Activated T-cell treated with anti-CD3 and anti-CD28 coated beads for 48 hours (primary cell): ENCODE results near the gene CNPY4.

ENCODE experiments used
- DNase-seq: peaks from one replicate; pipeline ENCODE4 v3.0.0-alpha.2; 2020; ENCODE audit warnings: low read depth

The CNPY4 gene, protein sequence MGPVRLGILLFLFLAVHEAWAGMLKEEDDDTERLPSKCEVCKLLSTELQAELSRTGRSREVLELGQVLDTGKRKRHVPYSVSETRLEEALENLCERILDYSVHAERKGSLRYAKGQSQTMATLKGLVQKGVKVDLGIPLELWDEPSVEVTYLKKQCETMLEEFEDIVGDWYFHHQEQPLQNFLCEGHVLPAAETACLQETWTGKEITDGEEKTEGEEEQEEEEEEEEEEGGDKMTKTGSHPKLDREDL

DNA sequence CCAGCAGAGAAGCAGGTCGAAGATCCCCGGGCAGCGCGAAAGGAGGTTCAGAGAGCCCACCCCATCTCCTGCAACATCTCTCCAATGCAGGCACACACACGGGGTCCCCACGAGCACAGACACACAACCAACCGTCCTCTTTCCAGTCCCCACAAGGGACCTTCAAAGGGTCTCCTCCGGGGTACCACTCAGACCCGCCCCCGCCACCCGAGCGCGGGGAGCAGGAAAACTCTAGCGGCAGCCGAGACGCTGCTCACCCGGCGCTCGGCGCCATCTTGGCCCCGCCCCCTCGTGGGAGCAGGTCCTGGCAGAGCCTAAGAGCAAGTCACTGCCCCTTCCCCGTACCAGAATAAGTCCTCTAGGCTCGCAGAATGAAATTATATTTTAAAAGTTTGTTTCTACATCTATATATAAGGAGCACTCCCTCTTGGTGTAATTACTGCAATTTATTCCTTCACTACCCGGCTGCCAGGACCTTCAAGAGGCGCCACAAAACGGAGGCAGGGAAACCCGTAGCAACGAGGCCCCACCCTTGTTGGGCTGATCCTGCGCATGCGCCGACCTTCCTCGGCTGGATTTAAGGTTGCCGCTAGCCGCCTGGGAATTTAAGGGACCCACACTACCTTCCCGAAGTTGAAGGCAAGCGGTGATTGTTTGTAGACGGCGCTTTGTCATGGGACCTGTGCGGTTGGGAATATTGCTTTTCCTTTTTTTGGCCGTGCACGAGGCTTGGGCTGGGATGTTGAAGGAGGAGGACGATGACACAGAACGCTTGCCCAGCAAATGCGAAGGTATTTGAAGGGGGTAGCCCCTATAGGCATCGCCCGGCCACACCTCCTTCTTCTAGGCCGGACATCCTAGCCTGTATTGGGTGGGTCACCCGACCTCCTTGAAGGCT, at the start of gene CNPY4, which contains the start of gene TAF6:
TSS of gene CNPY4 (plus strand) at position 563 of the 898 bp plus-strand sequence. CDS start at position 674, 111 bp downstream.
TSS of gene TAF6 (minus strand) at position 287 of the 898 bp plus-strand sequence. CDS start 5,149 bp downstream, outside the sequence.
- peak; percentile 87 for DNase-seq

DNA sequence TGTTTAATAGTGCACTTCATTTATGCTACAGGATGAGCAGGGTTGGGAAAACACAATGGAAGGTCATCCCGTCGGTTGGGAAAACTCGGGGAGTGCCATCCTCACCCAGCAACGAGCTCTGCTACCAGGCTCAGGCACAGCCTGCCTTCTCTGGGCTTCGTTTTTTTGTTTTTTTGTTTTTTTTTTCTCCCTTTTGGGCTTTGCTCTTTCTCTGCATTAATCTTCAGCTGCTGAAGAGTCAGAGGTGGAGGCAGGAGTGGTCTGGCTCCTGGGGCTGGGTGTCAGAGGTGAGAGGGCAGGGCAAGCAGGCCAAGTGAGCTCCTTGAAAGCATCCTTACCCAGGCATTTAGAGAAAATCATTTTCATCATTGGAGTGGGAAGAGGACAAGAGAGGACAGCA, 49.4 kb upstream of the CNPY4 start:
- no peak for DNase-seq

DNA sequence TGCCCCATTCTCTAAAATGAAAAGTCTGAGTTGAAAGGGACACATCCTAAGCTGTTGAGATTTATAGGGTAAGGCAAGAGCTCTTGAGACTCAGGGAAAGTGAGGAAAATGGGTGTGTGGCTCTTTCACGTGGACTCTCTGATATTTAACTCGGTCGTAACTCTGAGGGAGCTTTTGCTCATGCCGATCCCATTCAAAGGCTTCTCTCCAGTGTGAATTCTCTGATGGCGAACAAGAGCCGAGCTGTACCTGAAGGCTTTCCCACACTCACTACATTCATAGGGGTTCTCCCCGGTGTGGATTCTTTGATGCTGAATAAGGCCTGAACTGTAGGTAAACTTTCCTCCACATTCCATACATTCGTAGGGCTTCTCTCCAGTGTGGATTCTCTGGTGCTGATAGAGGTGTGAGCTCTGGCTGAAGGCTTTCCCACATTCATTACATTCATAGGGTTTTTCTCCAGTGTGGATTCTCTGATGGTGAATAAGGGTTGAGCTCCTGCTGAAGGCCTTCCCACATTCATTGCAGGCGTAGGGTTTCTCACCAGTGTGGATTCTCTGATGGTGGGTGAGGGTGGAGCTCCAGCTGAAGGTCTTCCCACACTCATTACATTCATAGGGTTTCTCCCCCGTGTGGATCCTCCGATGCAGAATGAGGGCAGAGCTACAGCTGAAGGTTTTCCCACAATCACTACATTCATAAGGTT, 48.3 kb upstream of the CNPY4 start:
- DNase-seq, result no peak

DNA sequence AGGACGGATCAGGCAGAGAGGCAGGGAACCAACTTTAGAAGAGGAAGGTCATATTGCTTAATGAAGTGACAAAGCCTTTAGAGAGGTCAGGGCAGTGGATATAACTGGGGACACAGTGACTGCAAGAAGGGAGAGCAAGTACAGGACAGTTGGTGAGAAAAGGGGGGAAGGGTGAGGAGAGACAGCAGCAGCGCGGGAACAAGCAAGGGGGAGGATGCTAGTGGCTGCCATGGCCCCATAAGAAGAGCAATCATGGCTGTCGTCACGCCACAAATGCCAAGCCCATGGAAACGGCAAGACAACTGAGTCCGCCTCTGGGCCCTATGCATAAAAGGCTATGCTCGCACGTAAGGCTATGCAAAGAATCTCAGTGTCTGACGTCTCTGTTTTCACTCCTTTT, 47.0 kb upstream of the CNPY4 start:
- DNase-seq, result no peak

DNA sequence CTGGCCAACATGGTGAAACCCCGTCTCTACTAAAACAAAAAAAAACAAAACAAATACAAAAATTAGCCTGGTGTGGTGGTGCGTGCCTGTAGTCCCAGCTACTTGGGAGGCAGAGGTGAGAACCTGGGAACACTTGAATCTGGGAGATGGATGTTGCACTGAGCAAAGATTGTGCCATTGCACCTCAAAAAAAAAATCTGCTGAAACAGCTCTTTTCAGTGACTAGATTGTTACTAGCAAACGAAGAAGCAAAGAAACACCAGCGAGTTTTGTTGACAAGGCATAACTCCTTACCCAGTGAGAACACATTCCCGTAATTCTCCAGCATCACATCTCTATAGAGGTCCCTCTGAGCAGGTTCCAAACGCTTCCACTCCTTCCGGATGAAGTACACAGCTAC, 44.6 kb upstream of the CNPY4 start:
- DNase-seq, result no peak

DNA sequence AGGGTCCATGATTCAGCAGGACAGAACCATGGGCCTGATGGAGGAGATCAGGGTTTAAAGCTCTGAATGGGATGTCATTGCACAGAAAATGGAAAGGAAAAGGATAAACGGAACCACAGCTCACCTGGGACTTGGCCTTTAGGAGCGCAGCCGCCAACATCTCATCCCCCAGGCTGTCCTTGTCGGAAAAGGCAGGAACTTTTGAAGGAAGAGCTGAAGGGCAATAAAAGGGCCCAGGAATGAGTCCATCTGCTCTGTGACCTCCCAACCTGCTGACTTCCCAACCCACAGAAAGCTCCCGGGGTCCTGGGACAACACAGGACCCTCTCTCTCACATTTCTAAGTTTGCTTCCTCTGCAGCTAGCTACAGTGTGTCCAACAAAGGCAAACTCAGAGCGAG, 44.0 kb upstream of the CNPY4 start:
- no peak for DNase-seq

DNA sequence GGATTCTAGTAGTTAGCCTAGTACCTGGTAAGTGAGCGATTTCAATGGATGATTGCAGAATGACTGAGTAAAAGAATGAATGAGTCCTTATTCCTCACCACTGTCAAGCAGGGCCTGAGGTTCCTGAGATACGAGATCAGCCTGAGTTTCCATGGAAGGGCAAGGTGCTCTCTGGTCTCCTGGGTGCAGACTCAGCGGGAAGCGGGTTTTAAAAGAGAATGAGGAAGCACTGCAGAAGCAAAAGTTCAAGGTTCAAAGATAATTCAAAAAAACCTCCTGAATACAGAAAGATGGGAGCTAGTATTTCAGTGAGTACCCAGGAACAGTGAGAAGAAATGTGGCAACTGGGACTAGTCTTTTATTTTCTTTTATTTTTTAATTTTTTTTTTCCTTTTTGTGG, 42.2 kb upstream of the CNPY4 start:
- DNase-seq, result no peak

DNA sequence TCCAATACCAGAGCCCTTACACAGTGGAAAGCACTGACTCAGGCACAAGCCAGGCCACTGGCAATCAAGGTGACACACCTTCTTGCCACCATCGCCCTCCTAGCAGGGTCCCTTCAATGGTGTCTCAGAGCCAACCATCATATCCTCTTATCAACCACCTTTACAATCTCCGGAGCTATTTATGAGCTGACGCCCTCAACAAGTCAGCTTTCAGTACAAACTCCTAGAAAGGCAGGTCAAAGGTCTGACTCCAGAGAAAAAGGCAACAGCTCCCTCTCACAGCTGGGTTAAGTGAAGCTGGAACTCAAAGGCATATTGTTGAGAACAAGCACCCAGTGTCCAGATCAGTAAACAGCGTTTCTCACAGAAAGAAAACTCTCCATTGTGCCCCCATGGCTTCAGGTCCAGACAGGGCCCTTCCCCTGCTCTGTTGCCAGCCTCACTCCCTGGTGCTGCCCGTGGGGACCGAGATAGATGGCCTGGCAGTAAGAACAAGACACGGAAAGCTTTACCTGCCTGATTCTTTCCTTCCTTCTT, 40.3 kb upstream of the CNPY4 start:
- no peak for DNase-seq

DNA sequence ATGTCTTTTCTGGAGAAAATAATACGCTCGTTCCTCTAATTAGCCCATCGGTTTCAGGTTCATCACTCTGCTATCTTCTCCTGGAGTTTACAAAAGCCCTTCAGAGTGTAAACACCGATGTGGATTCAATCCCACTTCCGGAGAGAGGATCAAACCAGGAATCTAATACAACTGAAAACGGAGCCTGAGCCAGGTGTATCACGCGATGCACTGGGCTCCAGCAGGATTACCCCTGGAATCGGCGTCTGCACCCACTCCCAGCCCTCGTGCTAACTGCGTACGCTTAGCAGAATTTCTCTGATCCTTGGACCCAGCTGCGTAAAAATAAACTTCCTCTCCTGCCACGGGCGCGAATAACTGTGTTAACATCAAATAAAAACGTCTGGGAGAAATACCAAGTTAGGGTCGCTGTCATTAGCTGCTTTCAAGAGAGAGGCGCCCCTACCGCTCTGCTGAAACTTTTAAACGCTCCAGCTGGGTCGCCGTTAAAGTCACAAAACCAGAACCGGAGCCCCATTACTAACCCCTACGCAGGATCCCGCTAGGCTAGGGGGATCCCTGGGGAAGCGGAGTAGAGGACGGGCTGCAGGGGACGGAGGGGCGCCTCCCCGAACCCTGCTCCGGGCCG, 38.4 kb upstream of the CNPY4 start:
- no peak for DNase-seq

DNA sequence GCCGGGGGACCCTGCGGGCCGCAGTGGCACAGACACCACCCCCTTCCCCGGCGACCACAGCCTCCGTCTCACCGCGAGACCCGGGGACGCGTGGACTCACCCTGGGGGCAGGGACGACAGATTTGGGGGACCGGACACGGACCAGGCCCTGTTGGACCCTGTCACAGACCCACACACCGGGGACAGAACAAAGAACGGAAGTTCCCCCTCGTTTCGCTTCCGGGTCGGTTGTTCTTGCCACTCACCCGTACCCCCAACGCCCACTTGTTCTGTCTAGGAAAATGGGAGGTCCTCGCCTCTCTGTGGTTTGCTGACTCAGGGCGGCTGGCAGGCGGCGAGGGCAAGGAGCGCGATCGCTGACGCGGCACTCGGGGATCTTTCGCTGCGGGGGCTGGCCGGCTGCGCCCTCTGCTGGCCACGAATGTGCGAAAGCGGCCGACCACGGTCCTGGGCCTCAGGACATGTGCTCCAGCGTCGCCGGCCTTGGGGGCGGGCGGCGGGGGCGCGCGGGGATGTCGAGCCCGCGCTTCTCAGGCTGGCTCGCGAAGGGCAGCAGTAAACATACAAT, 37.8 kb upstream of the CNPY4 start, which contains the start of gene ZNF3:
TSS of gene ZNF3 (minus strand) at position 189 of the 568 bp plus-strand sequence. CDS start 4,366 bp downstream, outside the sequence.
- DNase-seq, result peak; percentile 99

DNA sequence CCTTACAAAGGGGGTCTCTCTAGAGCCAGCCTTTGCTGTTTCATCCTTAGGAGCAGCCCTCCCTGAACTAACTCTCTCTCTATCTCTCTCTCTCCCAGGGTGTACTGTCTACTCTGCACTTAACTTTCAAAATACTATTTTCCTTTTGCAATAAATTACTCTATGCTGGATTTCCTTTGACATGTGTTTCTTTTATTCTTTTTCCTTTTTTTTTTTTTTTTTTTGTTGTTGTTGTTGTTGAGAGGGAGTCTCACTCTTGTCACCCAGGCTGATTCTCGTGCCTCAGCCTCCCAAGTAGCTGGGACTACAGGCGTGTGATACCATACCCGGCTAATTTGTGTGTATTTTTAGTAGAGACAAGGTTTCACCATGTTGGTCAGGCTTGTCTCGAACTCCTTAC, 36.5 kb upstream of the CNPY4 start:
- DNase-seq, result no peak

DNA sequence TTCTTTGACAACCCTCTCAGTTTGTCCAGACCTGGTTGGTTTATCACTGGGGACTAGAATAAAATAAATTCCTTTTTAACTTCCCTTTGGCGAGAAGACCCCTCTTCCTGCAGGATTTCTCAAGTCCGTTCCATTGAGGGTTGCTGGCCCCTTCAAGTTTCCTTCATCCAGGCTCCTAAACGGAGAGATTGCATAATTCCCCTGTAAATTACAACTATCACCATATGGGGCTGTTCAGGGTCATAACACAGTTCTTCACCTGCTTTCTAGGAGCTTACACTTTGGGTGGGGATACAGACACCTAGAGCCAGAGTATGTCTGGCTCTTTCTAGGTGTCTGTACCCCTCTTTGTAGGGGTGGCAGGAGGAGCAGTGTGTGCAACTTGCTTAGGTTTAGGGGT, 33.9 kb upstream of the CNPY4 start:
- no peak for DNase-seq

DNA sequence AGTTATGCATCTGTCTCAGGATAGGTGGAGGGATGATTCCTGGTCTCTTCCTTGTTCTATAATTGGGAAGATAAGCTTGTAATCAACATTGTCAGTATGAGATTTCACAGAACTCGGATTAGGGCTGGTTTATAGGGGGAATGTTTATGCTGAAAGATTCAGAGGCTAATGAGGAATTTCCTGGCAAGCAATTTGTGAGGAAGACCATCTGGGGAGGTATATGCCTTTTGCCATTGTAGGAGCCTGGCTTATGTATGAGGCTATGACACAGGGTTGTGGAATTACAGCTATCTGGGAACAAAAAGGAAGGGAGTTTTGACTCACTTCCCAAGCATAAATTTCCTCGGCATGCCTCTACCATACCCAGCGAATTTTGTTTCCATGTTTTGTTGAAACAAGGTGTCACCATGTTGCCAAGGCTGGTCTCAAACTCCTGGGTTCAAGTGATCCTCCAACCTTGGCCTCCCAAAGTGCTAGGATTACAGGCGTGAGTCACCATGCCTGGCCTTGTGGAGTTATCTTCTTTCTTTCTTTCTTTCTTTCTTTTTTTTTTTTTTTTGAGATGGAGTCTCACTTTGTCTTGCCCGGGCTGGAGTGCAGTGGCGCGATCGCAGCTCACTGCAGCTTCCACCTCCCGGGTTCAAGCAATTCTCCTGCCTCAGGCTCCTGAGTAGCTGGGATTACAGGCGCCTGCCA, 32.2 kb upstream of the CNPY4 start:
- no peak for DNase-seq

DNA sequence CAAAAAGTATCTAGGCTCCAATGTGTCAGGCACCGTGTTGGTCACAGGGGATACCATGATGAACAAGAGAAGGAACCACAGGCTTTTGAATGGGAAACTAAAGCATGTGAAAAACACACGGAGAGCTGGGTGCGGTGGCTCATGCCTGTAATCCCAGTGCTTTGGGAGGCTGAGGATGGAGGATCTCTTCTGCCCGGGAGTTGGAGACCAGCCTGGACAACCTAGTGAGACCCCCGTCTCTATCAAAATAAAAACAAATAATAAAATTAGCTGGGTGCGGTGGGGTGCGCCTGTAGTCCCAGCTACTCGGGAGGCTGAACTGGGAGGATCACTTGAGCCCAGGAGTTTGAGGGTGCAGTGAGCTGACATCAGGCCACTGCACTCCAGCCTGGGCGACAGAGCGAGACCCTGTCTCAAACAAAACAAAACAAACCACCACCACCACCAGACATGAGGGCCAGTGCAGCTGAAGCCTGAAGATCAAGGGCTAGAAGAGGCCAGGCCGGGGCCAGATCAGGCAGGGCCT, 31.3 kb upstream of the CNPY4 start:
- no peak for DNase-seq

DNA sequence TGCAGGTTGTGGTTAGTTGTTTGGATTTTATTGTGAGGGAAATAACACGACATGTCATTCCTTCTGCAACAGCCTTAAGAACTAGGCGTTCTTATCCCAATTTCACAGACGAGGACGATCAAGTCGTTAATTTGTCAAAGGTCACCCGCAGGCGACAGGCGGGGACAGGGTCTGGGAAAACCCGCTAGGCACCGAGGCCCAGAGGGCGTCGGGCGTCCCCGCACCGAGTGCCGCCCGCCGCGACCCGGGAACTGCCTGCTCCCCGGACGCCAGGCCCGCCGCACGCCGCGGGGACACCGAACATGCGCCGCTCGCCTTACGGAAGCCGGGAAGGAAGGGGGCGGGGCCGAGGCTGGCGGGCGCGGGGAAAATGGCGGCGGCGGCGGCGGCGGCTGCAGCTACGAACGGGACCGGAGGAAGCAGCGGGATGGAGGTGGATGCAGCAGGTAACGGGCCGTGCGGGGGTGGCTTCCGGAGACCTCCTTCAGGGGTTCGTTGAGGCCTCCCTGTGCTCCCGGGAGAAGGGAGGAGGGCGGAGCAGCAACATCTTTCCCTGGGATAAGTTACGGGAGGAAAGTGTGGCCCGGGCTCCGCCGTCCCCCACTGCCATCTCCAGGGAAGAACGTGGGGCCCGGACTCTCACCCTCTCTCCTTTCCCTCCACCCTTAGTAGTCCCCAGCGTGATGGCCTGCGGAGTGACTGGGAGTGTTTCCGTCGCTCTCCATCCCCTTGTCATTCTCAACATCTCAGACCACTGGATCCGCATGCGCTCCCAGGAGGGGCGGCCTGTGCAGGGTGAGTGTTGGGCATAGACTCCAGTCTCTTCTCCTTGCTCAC, 30.6 kb upstream of the CNPY4 start, which contains the start of gene COPS6:
TSS of gene COPS6 (plus strand) at position 349 of the 837 bp plus-strand sequence. CDS start at position 371, 22 bp downstream.
- peak; percentile 85 for DNase-seq

DNA sequence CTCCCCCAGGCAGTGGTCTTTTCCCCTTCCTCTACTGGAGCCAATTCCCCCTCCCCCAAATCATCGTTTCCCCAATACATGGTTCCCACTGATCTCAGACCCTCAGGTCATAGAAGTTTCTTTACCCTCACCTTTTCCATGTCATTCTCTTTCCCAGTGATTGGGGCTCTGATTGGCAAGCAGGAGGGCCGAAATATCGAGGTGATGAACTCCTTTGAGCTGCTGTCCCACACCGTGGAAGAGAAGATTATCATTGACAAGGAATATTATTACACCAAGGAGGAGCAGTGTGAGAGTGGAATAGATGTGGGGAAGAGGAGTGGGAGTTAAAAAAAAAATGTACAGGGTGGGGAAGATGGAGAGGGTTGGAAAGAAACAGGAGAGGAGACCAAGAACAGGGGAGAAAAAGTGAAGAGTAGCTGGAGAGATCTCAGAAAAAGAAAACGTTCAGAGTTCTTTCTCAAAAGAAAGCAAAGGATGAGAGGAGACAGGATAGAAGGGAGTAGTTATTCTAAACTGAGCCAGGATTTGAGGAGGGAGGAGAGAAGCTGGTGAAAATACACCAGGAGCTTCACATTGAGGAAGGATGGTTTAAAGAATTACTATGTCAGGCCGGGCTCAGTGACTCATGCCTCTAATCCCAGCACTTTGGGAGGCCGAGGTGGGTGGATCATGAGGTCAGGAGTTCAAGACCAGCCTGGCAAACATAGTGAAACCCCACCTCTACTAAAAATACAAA, 29.8 kb upstream of the CNPY4 start:
- DNase-seq, result no peak

DNA sequence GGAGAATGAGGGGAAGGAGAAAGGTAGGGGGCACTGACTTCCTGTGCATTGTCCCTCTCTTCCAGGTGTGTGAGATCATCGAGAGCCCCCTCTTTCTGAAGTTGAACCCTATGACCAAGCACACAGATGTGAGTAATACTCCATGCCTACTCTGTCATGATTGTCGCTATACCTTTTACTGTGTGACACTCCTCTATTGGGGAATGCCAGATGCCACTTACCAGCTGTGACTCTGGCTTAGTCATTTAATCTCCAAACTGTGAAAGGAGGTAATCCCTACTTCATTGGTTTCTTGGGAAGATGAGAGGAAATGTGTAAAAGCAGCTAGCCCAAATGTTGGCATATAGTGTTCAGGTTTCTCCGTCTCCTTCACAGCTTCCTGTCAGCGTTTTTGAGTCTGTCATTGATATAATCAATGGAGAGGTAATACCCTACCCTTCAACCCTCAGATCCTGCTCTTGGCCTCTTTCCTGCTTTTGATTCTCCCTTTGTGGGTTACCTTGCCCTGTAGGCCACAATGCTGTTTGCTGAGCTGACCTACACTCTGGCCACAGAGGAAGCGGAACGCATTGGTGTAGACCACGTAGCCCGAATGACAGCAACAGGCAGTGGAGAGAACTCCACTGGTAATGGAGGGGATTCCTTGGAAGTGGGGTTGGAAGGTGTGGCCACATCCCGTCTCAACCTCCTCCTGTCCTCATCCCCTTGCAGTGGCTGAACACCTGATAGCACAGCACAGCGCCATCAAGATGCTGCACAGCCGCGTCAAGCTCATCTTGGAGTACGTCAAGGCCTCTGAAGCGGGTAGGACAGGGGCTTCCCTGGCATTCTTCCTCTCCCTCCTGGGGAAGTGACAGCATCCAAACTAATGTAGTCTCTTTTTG, 28.7 kb upstream of the CNPY4 start:
- DNase-seq, result no peak
